GM18505 (cell line): Measurements from ENCODE around the gene C10orf71.

ENCODE experiments used
- ATAC-seq: cut with Tn5 transposase; IDR thresholded peaks from one replicate; pipeline ENCODE4 v1.9.1; 2021; ENCODE audit not compliant: unreplicated experiment
- POLR2A ChIP-seq: IDR thresholded peaks from 4 replicates; pipeline ENCODE4 v1.6.1; 2011; ENCODE audit warnings: borderline replicate concordance; ENCODE audit not compliant: insufficient read depth, insufficient read length; ENCODE audit errors: extremely low read depth

The C10orf71 gene

GRCh38 chr10:49303711-49304110 is 4.7 kb downstream of the C10orf71 start:
- no peak for ATAC-seq
- no peak for TF ChIP-seq POLR2A

- TF ChIP-seq POLR2A, result no peak
- ATAC-seq, result no peak
These were observed 5.2 kb downstream of the C10orf71 start for GRCh38 chr10:49304137-49304536.

- no peak for TF ChIP-seq POLR2A
These were observed 9.0 kb downstream of the C10orf71 start for GRCh38 chr10:49307921-49308320.

GRCh38 chr10:49308881-49309280 is 9.9 kb downstream of the C10orf71 start:
- TF ChIP-seq POLR2A, result no peak
- ATAC-seq, result no peak

More at GRCh38 chr10:49307921-49308320, 9.0 kb downstream of the C10orf71 start:
- no peak for ATAC-seq

GRCh38 chr10:49309691-49310411 is 10.9 kb downstream of the C10orf71 start:
- ATAC-seq, result peak; percentile 69
- no peak for TF ChIP-seq POLR2A

- ATAC-seq, result peak; percentile 5
These were observed 11.5 kb downstream of the C10orf71 start for GRCh38 chr10:49310460-49310859.

GRCh38 chr10:49310901-49311554 is 12.1 kb downstream of the C10orf71 start:
- TF ChIP-seq POLR2A, result no peak
- ATAC-seq, result no peak

More at GRCh38 chr10:49310460-49310859, 11.5 kb downstream of the C10orf71 start:
- TF ChIP-seq POLR2A, result no peak

- TF ChIP-seq POLR2A, result no peak
- no peak for ATAC-seq
These were observed 12.7 kb downstream of the C10orf71 start for GRCh38 chr10:49311555-49312236.

- no peak for TF ChIP-seq POLR2A
- no peak for ATAC-seq
These were observed 13.4 kb downstream of the C10orf71 start for GRCh38 chr10:49312246-49312869.

GRCh38 chr10:49313501-49314070 is 14.6 kb downstream of the C10orf71 start:
- no peak for ATAC-seq
- no peak for TF ChIP-seq POLR2A

GRCh38 chr10:49314806-49315205 is 15.8 kb downstream of the C10orf71 start:
- no peak for ATAC-seq
- TF ChIP-seq POLR2A, result no peak

- no peak for TF ChIP-seq POLR2A
- ATAC-seq, result no peak
These were observed 19.1 kb downstream of the C10orf71 start for GRCh38 chr10:49318028-49318427.

- no peak for TF ChIP-seq POLR2A
- no peak for ATAC-seq
These were observed 19.8 kb downstream of the C10orf71 start for GRCh38 chr10:49318755-49319154.

- no peak for TF ChIP-seq POLR2A
- ATAC-seq, result no peak
These were observed 20.2 kb downstream of the C10orf71 start for GRCh38 chr10:49319206-49319605.

GRCh38 chr10:49320191-49320590 is 21.2 kb downstream of the C10orf71 start:
- no peak for ATAC-seq
- no peak for TF ChIP-seq POLR2A
